Left ventricle myocardium inferior (tissue), 1 donor: ENCODE results near the gene ARHGAP31. TPM values are rescaled to one million over a fixed set of nuclear protein-coding genes. Genes with fewer than 3 reads are reported as not detected.
"Not testable (repeated sequence)": the region's sequence is repeated elsewhere in the genome, so short reads cannot be mapped to it uniquely, and the experiment has no call there.

Source experiments
- DNase-seq: peaks from one replicate; pipeline ENCODE4 v3.0.0-alpha.2; 2020
- H3K27ac ChIP-seq: fragments of 200-600 bp; replicated peaks from 2 replicates; pipeline ENCODE4 v1.8.0; 2021
- H3K27me3 ChIP-seq: fragments of 200-600 bp; 2 replicates; pipeline ENCODE4 v1.8.0; 2021; ENCODE audit warnings: low read depth
- H3K36me3 ChIP-seq: fragments of 200-600 bp; 2 replicates; pipeline ENCODE4 v1.8.0; 2021
- H3K4me1 ChIP-seq: fragments of 200-600 bp; 2 replicates; pipeline ENCODE4 v1.8.0; 2021
- H3K4me3 ChIP-seq: fragments of 200-600 bp; 2 replicates; pipeline ENCODE4 v1.8.0; 2021; ENCODE audit warnings: mild to moderate bottlenecking, moderate library complexity
- H3K9me3 ChIP-seq: fragments of 200-600 bp; replicated peaks from 2 replicates; pipeline ENCODE4 v1.8.0; 2021
- intact Hi-C: fragments of 100-400 bp; cut with micrococcal nuclease; formaldehyde crosslinking; loops from one replicate; pipeline ENCODE4 v1.11.0; 2022
- total RNA-seq: library from RNA; stranded (reverse); fragmentation: NEBNext Ultra II Directional; extraction: Animal tissue kit (Norgen Biotek cat#: 25700); gene quantifications from one replicate; pipeline ENCODE4 v1.2.1, GENCODE V29; 2021
- TF ChIP-seq, protein P1 (sequence below): fragments of 200-600 bp; IDR thresholded peaks from 2 replicates; pipeline ENCODE4 v1.8.0; 2021; ENCODE audit warnings: antibody characterized with exemption, mild to moderate bottlenecking, borderline replicate concordance
- donor health status: DM: no; HTN: yes; CAD: no; lungs with severe emphysema.

The ARHGAP31 gene
- total RNA-seq, 1 donor from 2014 or later: 38.0 TPM

DNA sequence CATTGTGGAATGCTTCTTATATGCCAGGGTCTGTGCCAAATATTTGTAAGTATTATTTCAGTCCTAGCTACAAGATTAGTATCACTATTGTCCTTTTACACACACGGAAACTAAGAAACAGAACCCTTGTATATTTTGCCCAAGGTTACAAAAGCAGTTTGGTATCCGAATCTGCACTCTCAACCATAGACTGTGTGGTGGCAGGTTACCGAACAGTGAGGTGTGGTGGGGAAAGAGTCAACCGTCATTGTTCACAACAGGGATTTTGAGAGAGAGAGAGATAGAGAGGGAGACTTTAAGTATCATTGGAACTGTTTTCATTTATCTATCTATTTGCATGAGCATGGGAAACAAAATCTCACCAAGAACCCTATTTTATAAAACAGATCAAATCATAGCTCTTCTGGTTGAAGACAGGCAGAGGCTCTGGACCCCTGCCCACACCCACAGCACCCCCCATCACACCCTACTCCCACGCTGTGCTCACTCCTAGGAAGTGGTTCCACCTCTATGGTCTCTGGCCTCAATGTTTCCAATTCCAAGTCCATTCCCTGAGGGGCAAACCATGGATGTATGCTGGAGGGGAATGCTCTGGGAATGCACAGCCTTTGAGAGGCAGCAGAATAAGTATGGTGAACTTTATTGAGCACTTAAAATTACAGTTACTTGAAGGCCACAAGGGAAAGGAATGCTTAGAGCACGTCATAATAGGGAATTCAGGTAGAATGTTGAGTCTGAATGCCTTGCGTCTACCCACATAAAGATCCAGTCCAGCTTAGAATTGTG is 69.0 kb downstream of the ARHGAP31 start:
- no peak overlapping the region for H3K4me3 ChIP-seq
- DNase-seq: no peak
- H3K9me3 ChIP-seq: no peaks in the 10 kb centered on the region
- intact Hi-C loops: no loop called here
- peaks cover 29% of the 10 kb centered on the region for H3K36me3 ChIP-seq
- TF ChIP-seq, protein P1, sequence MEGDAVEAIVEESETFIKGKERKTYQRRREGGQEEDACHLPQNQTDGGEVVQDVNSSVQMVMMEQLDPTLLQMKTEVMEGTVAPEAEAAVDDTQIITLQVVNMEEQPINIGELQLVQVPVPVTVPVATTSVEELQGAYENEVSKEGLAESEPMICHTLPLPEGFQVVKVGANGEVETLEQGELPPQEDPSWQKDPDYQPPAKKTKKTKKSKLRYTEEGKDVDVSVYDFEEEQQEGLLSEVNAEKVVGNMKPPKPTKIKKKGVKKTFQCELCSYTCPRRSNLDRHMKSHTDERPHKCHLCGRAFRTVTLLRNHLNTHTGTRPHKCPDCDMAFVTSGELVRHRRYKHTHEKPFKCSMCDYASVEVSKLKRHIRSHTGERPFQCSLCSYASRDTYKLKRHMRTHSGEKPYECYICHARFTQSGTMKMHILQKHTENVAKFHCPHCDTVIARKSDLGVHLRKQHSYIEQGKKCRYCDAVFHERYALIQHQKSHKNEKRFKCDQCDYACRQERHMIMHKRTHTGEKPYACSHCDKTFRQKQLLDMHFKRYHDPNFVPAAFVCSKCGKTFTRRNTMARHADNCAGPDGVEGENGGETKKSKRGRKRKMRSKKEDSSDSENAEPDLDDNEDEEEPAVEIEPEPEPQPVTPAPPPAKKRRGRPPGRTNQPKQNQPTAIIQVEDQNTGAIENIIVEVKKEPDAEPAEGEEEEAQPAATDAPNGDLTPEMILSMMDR: no peak
- H3K4me1 ChIP-seq: peaks cover 57% of the 10 kb centered on the region
- H3K27me3 ChIP-seq: no peaks in the 10 kb centered on the region
- peak overlapping the region; percentile 1 for H3K27ac ChIP-seq

DNA sequence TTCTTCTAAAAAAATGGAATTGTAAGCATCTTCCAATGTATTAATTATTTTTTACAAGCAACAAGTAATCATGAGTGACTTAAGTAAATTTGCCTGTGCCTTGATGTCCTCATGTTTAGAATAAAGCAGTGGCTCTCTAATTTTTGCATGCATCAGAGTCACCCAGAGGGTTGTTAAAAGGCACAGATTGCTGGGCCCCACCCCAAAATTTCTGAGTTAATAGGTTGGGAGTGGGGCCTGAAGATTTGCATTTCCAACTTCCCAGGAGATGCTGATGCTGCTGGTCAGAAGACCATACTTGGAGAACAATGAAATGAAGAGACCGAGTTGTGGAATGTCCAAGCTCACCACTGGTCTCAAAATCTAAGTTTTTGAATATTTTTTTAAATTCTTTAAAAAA is 70.2 kb downstream of the ARHGAP31 start:
- H3K9me3 ChIP-seq: no peaks in the 10 kb centered on the region
- H3K4me3 ChIP-seq: no peak overlapping the region
- intact Hi-C loops: no loop called here
- no peak for DNase-seq
- H3K27ac ChIP-seq: no peak overlapping the region
- H3K27me3 ChIP-seq: no peaks in the 10 kb centered on the region
- peaks cover 42% of the 10 kb centered on the region for H3K36me3 ChIP-seq
- TF ChIP-seq, protein P1: no peak
- H3K4me1 ChIP-seq: peaks cover 44% of the 10 kb centered on the region

DNA sequence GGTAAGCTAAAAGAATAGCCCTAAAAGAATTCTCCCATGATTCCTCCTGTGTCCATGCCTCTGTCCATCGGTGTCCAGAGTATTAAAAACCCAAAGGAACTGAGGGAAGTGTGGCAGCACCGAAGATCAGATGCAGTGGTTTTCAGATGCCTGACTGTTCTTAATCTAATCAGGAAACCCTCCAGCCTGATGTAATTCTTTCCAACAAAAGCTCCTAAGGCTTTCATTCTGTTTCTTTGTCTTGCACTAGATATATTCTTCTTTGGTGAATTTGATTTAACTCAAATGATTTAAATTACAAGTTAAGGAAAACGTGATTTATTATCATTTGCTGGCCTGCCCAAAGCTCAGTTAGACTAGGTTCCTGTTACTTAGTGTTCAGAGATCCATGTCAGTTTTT is 71.2 kb downstream of the ARHGAP31 start:
- Histone ChIP-seq H3K27me3 (no peaks in the 10 kb centered on the region), H3K27ac (no peak overlapping the region), H3K4me3 (no peak overlapping the region), H3K4me1 (peaks cover 34% of the 10 kb centered on the region), H3K36me3 (peaks cover 52% of the 10 kb centered on the region), H3K9me3 (no peaks in the 10 kb centered on the region)
- no peak for DNase-seq
- TF ChIP-seq, protein P1: no peak
- intact Hi-C loops: no loop called here

DNA sequence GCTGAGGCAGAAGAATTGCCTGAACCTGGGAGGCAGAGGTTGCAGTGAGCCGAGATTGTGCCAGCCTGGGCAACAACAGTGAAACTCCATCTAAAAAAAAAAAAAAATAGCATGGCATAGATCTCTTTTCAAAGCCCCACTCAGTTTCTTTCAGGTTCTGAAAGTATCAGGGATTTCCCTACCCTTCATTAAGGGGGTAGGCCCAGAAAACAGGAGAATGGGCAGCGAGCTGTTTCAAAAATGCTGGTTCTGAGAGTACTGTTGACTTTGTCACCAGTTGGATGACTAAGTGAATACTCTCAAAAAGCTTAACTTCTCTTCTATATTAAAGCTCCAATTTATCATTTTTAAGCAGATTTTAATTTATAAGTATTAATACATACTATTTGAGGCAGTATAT is 72.8 kb downstream of the ARHGAP31 start:
- intact Hi-C loops: no loop called here
- H3K27me3 ChIP-seq: no peaks in the 10 kb centered on the region
- H3K4me1 ChIP-seq: peaks cover 18% of the 10 kb centered on the region
- no peaks in the 10 kb centered on the region for H3K9me3 ChIP-seq
- H3K4me3 ChIP-seq: no peak overlapping the region
- H3K27ac ChIP-seq: no peak overlapping the region
- TF ChIP-seq, protein P1: no peak
- peaks cover 68% of the 10 kb centered on the region for H3K36me3 ChIP-seq
- no peak for DNase-seq

DNA sequence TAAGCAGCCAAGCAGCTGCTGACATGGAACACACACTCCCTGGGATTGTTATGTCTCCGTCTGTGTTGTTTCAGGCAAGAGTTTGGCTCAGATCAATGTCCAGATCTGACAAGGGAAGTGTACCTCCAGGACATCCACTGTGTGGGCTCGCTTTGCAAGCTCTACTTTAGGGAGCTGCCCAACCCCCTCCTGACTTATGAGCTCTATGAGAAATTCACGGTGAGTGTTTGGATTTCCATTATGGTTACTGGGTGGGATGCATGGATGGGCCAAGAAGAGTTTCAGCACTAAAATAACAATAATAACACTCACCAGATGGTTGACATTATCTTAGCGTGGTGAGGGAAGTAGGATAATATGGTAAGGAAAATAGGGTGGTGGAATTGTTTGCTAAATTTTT is 74.1 kb downstream of the ARHGAP31 start:
- Histone ChIP-seq H3K27ac (no peak overlapping the region), H3K4me3 (no peak overlapping the region), H3K36me3 (peaks cover 73% of the 10 kb centered on the region), H3K4me1 (peaks cover 7% of the 10 kb centered on the region), H3K9me3 (no peaks in the 10 kb centered on the region), H3K27me3 (no peaks in the 10 kb centered on the region)
- intact Hi-C loops: no loop called here
- DNase-seq: no peak
- TF ChIP-seq, protein P1: no peak

DNA sequence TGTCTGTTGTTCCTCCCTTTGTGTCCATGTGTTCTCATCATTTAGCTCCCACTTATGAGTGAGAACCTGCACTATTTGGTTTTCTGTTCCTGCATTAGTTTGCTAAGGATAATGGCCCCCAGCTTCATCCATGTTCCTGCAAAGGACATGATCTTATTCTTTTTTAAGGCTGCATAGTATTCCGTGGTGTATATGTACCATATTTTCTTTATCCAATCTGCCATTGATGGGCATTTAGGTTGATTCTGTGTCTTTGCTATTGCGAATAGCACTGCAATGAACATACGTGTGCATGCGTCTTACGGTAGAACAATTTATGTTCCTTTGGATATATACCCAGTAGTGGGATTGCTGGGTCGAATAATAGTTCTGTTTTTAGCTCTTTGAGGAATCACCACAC is 77.6 kb downstream of the ARHGAP31 start:
- H3K4me1 ChIP-seq, DNase-seq, H3K9me3 ChIP-seq, H3K4me3 ChIP-seq, intact Hi-C loops, H3K27ac ChIP-seq, H3K27me3 ChIP-seq: not testable (repeated sequence)
- peaks cover 79% of the 10 kb centered on the region for H3K36me3 ChIP-seq
